ENCODE data around the gene TRIM56.
A peak's percentile ranks its signal among the peaks of the same experiment; 100 is the strongest.

The TRIM56 gene

GRCh38 chr7:101122933-101123702 is 37.8 kb downstream of the TRIM56 start:
- TF ChIP-seq POLR2AphosphoS5 (IDR thresholded peaks at IDR 0.05; ENCODE audit: borderline replicate concordance, low read depth, low read length) (no peak), FOXP2 (optimal IDR thresholded peaks at IDR 0.05; ENCODE audit: control extremely low read depth, extremely low read length, insufficient read depth) (no peak), EZH2 (IDR thresholded peaks at IDR 0.05) (no peak)
- Histone ChIP-seq H3K27ac (no peak overlapping the region), H3K9ac (ENCODE audit: insufficient read length) (no peak overlapping the region)

GRCh38 chr7:101123703-101124068 is 38.4 kb downstream of the TRIM56 start:
- no peaks in the 10 kb centered on the region for H3K36me3 ChIP-seq (ENCODE audit: insufficient read depth, low read length)

More at GRCh38 chr7:101122933-101123702, 37.8 kb downstream of the TRIM56 start:
- H3K4me3 ChIP-seq, result no peak overlapping the region
- H3K9me3 ChIP-seq (ENCODE audit: low read depth, low read length), result no peaks in the 10 kb centered on the region
- H3K36me3 ChIP-seq (ENCODE audit: insufficient read depth, low read length), result no peaks in the 10 kb centered on the region
- DNase-seq (ENCODE audit: low read depth, low spot score), result no peak

GRCh38 chr7:101124376-101125056 is 39.2 kb downstream of the TRIM56 start:
- Histone ChIP-seq H3K36me3 (ENCODE audit: insufficient read depth, low read length) (no peaks in the 10 kb centered on the region), H3K4me3 (no peak overlapping the region), H3K9me3 (ENCODE audit: low read depth, low read length) (no peaks in the 10 kb centered on the region), H3K9ac (ENCODE audit: insufficient read length) (no peak overlapping the region), H3K27ac (no peak overlapping the region)
- TF ChIP-seq FOXP2 (optimal IDR thresholded peaks at IDR 0.05; ENCODE audit: control extremely low read depth, extremely low read length, insufficient read depth) (peak; percentile 50), EZH2 (IDR thresholded peaks at IDR 0.05) (no peak)
- DNase-seq (ENCODE audit: low read depth, low spot score), result no peak

More at GRCh38 chr7:101123703-101124068, 38.4 kb downstream of the TRIM56 start:
- TF ChIP-seq POLR2AphosphoS5 (IDR thresholded peaks at IDR 0.05; ENCODE audit: borderline replicate concordance, low read depth, low read length) (no peak), FOXP2 (optimal IDR thresholded peaks at IDR 0.05; ENCODE audit: control extremely low read depth, extremely low read length, insufficient read depth) (no peak), EZH2 (IDR thresholded peaks at IDR 0.05) (no peak)
- H3K9ac ChIP-seq (ENCODE audit: insufficient read length), result no peak overlapping the region
- H3K27ac ChIP-seq, result no peak overlapping the region
- H3K4me3 ChIP-seq, result no peak overlapping the region
- H3K9me3 ChIP-seq (ENCODE audit: low read depth, low read length), result no peaks in the 10 kb centered on the region
- DNase-seq (ENCODE audit: low read depth, low spot score), result no peak

GRCh38 chr7:101125989-101126650 is 40.8 kb downstream of the TRIM56 start:
- H3K4me3 ChIP-seq, result no peak overlapping the region
- no peak overlapping the region for H3K9ac ChIP-seq (ENCODE audit: insufficient read length)
- no peak for DNase-seq (ENCODE audit: low read depth, low spot score)
- H3K9me3 ChIP-seq (ENCODE audit: low read depth, low read length), result no peaks in the 10 kb centered on the region
- H3K27ac ChIP-seq, result no peak overlapping the region
- TF ChIP-seq FOXP2 (optimal IDR thresholded peaks at IDR 0.05; ENCODE audit: control extremely low read depth, extremely low read length, insufficient read depth) (no peak), POLR2AphosphoS5 (IDR thresholded peaks at IDR 0.05; ENCODE audit: borderline replicate concordance, low read depth, low read length) (no peak), EZH2 (IDR thresholded peaks at IDR 0.05) (no peak)
- no peaks in the 10 kb centered on the region for H3K36me3 ChIP-seq (ENCODE audit: insufficient read depth, low read length)

GRCh38 chr7:101126651-101127459 is 41.6 kb downstream of the TRIM56 start, which contains the start of gene SERPINE1:
Gene SERPINE1, plus strand, starts transcription at chr7:101127104. Its CDS starts 1,290 bp downstream, at chr7:101128394.
- Histone ChIP-seq H3K36me3 (ENCODE audit: insufficient read depth, low read length) (no peaks in the 10 kb centered on the region), H3K9me3 (ENCODE audit: low read depth, low read length) (no peaks in the 10 kb centered on the region), H3K9ac (ENCODE audit: insufficient read length) (no peak within 1 kb of the TSS), H3K4me3 (no peak within 1 kb of the TSS; the same call in 1 of the 2 replicates), H3K27ac (no peak within 1 kb of the TSS)
- TF ChIP-seq EZH2 (IDR thresholded peaks at IDR 0.05) (no peak), FOXP2 (optimal IDR thresholded peaks at IDR 0.05; ENCODE audit: control extremely low read depth, extremely low read length, insufficient read depth) (no peak), POLR2AphosphoS5 (IDR thresholded peaks at IDR 0.05; ENCODE audit: borderline replicate concordance, low read depth, low read length) (no peak)
- no peak for DNase-seq (ENCODE audit: low read depth, low spot score)

GRCh38 chr7:101127460-101128039 is 42.3 kb downstream of the TRIM56 start:
- no peaks in the 10 kb centered on the region for H3K9me3 ChIP-seq (ENCODE audit: low read depth, low read length)
- TF ChIP-seq EZH2 (IDR thresholded peaks at IDR 0.05) (no peak), POLR2AphosphoS5 (IDR thresholded peaks at IDR 0.05; ENCODE audit: borderline replicate concordance, low read depth, low read length) (no peak), FOXP2 (optimal IDR thresholded peaks at IDR 0.05; ENCODE audit: control extremely low read depth, extremely low read length, insufficient read depth) (no peak)
- DNase-seq (ENCODE audit: low read depth, low spot score), result no peak
- H3K4me3 ChIP-seq, result no peak overlapping the region
- H3K36me3 ChIP-seq (ENCODE audit: insufficient read depth, low read length), result no peaks in the 10 kb centered on the region
- H3K9ac ChIP-seq (ENCODE audit: insufficient read length), result no peak overlapping the region
- H3K27ac ChIP-seq, result no peak overlapping the region

- Histone ChIP-seq H3K36me3 (ENCODE audit: insufficient read depth, low read length) (no peaks in the 10 kb centered on the region), H3K9me3 (ENCODE audit: low read depth, low read length) (no peaks in the 10 kb centered on the region), H3K9ac (ENCODE audit: insufficient read length) (no peak overlapping the region), H3K27ac (no peak overlapping the region), H3K4me3 (no peak overlapping the region)
- no peak for DNase-seq (ENCODE audit: low read depth, low spot score)
- TF ChIP-seq EZH2 (IDR thresholded peaks at IDR 0.05), result no peak
- no peak for TF ChIP-seq FOXP2 (optimal IDR thresholded peaks at IDR 0.05; ENCODE audit: control extremely low read depth, extremely low read length, insufficient read depth)
- no peak for TF ChIP-seq POLR2AphosphoS5 (IDR thresholded peaks at IDR 0.05; ENCODE audit: borderline replicate concordance, low read depth, low read length)
Observed at GRCh38 chr7:101128040-101128834, 43.0 kb downstream of the TRIM56 start.
